Right lung (tissue), 5 donors: ENCODE results near the gene SLC2A11. TPM values are rescaled to one million over a fixed set of nuclear protein-coding genes. Genes with fewer than 3 reads are reported as not detected.
A peak's percentile ranks its signal among the peaks of the same experiment; 100 is the strongest.
"Not testable (repeated sequence)": the region's sequence is repeated elsewhere in the genome, so short reads cannot be mapped to it uniquely, and the experiment has no call there.

Experiments
- DNase-seq, 2 donors: peaks; one replicate each; pipeline ENCODE4 v3.0.0-alpha.2; 2013
- polyA plus RNA-seq, 5 donors: library from polyadenylated mRNA; unstranded; fragments of 120-200 nt; gene quantifications; one replicate each; pipeline versions ENCODE4 v1.2.1 to v1.2.3, GENCODE V29; 2013; ENCODE audit warnings: inconsistent platforms in 1 of 5, low replicate concordance in 1 of 5; ENCODE audit not compliant: insufficient read length in 5 of 5, insufficient read depth in 1 of 5

Gene SLC2A11
- polyA plus RNA-seq, 5 donors = 14.9 to 24.0 (median 19.8) TPM

GRCh38 chr22:23889620-23890019 lies 31.9 kb downstream of the SLC2A11 start:
- DNase-seq = no peak

- DNase-seq = no peak
Measured at GRCh38 chr22:23891726-23892125, 34.1 kb downstream of the SLC2A11 start.

GRCh38 chr22:23892130-23892529 lies 34.5 kb downstream of the SLC2A11 start:
- no peak for DNase-seq

- DNase-seq = no peak
Measured at GRCh38 chr22:23892706-23893105, 35.0 kb downstream of the SLC2A11 start.

- no peak for DNase-seq
Measured at GRCh38 chr22:23893121-23893944, 35.7 kb downstream of the SLC2A11 start.

GRCh38 chr22:23893945-23894709 lies 36.5 kb downstream of the SLC2A11 start, which contains the start of gene MIF:
Gene MIF (plus strand): TSS chr22:23894383. CDS start chr22:23894475, 92 bp downstream.
- peak; percentile 94 to 95 for DNase-seq

GRCh38 chr22:23894710-23895598 lies 37.3 kb downstream of the SLC2A11 start:
- peak; percentile 73 to 80 for DNase-seq

GRCh38 chr22:23895599-23896144 lies 38.0 kb downstream of the SLC2A11 start:
- no peak for DNase-seq

GRCh38 chr22:23896166-23896522 lies 38.5 kb downstream of the SLC2A11 start:
- DNase-seq = no peak

- no peak for DNase-seq
Measured at GRCh38 chr22:23896523-23897186, 39.0 kb downstream of the SLC2A11 start.

- DNase-seq = no peak
Measured at GRCh38 chr22:23897320-23897719, 39.6 kb downstream of the SLC2A11 start.

- no peak for DNase-seq
Measured at GRCh38 chr22:23898006-23898974, 40.6 kb downstream of the SLC2A11 start.

GRCh38 chr22:23899042-23899745 lies 41.5 kb downstream of the SLC2A11 start:
- no peak for DNase-seq

GRCh38 chr22:23900227-23900626 lies 42.6 kb downstream of the SLC2A11 start:
- DNase-seq = not testable (repeated sequence)

- DNase-seq = no peak
Measured at GRCh38 chr22:23901600-23901999, 43.9 kb downstream of the SLC2A11 start.

GRCh38 chr22:23903328-23903971 lies 45.8 kb downstream of the SLC2A11 start:
- DNase-seq = no peak

- peak; percentile 80 to 85 for DNase-seq
Measured at GRCh38 chr22:23904573-23905254, 47.0 kb downstream of the SLC2A11 start.

- no peak for DNase-seq
Measured at GRCh38 chr22:23906641-23907040, 49.0 kb downstream of the SLC2A11 start.
